GM12892 (cell line): ENCODE data around the gene NCR1.
"Not testable (repeated sequence)": the region's sequence is repeated elsewhere in the genome, so short reads cannot be mapped to it uniquely, and the experiment has no call there.

Experiments
- DNase-seq: peaks from one replicate; pipeline ENCODE4 v3.0.0; 2011; ENCODE audit not compliant: insufficient read length
- FAIRE-seq: peaks from 2 replicates; lab custom pipeline; 2011; peaks lifted over from hg19 to GRCh38; lab: Jason Lieb, UNC
- POLR2A ChIP-seq: IDR thresholded peaks from 2 replicates; pipeline ENCODE4 v1.6.1; 2011; ENCODE audit warnings: low read depth, low read length, control low read depth
- POLR2AphosphoS5 ChIP-seq: IDR thresholded peaks from 2 replicates; pipeline ENCODE4 v1.6.1; 2011; ENCODE audit warnings: low read depth, low read length, control low read depth
- TAF1 ChIP-seq: IDR thresholded peaks from 2 replicates; pipeline ENCODE4 v1.6.1; 2011; ENCODE audit warnings: low read depth, mild to moderate bottlenecking, control low read depth, low read length, borderline replicate concordance

The NCR1 gene

DNA sequence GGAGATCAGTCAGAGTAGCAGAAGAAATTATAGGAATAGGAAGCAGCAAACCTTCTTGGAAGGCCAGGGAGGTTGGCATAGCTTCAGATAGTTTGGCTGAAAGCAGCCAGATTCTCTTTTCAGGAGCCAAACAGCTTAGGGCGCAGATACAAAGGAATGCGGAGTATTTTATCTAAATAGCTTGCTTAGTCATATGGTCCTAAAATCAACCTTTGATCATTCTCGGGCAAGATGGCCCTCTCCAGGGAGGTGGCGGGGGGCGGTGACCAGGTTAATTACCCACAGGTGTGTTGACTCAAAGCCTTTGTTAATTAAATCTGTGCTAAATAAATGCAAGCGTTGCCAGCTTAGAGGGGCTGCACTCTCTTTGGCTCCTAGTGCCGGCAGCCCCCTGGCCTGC, 12.5 kb upstream of the NCR1 start:
- TF ChIP-seq POLR2AphosphoS5 (no peak), TAF1 (no peak), POLR2A (no peak)
- FAIRE-seq (no peak), DNase-seq (no peak)

DNA sequence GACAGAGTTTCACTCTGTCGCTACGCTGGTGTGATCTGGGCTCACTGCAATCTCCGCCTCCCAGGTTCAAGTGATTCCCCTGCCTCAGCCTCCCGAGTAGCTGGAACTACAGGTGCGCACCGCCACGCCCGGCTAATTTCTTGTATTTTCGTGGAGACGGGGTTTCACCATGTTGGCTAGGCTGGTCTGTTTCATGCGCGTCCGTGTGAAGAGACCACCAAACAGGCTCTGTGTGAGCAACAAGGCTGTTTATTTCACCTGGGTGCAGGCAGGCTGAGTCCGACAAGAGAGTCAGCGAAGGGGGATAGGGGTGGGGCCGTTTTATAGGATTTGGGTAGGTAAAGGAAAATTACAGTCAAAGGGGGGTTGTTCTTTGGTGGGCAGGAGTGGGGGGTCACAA, 11.8 kb upstream of the NCR1 start:
- not testable (repeated sequence) for FAIRE-seq, DNase-seq

GRCh38 chr19:54896036-54896435, 9.9 kb upstream of the NCR1 start:
- TF ChIP-seq TAF1 (no peak), POLR2A (no peak), POLR2AphosphoS5 (no peak)
- no peak for FAIRE-seq
- no peak for DNase-seq

DNA sequence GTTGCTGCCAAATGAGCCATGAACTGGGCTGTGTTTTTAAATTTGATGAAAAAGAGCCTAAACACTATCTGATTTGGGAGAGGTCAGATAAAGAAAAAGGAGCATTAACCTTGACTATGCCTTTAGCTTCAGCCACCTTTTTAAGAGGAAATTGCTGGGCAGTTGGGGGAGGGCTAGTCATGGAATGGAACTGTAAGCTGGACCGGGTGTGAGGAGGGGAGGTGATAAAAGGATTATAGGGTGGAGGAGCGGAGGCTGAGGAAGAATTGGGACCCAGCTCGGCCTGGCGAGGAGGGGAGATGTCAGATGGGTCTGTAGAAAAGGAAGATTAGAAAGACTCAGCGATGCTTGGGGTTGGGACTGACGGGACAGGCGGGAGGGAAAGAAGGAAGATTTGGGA, 7.3 kb upstream of the NCR1 start:
- not testable (repeated sequence) for DNase-seq, FAIRE-seq

GRCh38 chr19:54899646-54900045, 6.3 kb upstream of the NCR1 start:
- DNase-seq, FAIRE-seq: not testable (repeated sequence)

- DNase-seq, FAIRE-seq: not testable (repeated sequence)
Observed at GRCh38 chr19:54901153-54901552, 4.8 kb upstream of the NCR1 start.

GRCh38 chr19:54902061-54902460, 3.9 kb upstream of the NCR1 start:
- TF ChIP-seq POLR2AphosphoS5 (no peak), TAF1 (no peak), POLR2A (no peak)
- DNase-seq = no peak
- no peak for FAIRE-seq

- no peak for DNase-seq
- no peak for FAIRE-seq
- no peak for TF ChIP-seq POLR2AphosphoS5
- TF ChIP-seq POLR2A = no peak
- TF ChIP-seq TAF1 = no peak
Observed at GRCh38 chr19:54903303-54903702, 2.6 kb upstream of the NCR1 start.

DNA sequence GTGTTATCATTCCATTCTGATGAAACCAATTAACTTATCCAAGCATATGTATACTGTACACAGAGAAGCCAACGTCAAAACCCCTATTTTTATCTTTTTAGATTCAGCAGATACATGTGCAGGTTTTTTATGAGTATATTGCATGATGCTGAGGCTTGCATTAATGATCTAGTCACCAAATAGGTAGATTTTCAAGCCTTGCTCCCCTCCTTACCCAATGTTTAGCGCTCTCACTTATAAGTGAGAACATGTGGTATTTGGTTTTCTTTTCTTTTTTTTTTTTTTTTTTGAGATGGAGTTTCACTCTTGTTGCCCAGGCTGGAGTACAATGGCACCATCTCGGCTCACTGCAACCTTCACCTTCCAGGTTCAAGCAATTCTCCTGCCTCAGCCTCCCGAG, 1.7 kb upstream of the NCR1 start:
- not testable (repeated sequence) for DNase-seq, FAIRE-seq

DNA sequence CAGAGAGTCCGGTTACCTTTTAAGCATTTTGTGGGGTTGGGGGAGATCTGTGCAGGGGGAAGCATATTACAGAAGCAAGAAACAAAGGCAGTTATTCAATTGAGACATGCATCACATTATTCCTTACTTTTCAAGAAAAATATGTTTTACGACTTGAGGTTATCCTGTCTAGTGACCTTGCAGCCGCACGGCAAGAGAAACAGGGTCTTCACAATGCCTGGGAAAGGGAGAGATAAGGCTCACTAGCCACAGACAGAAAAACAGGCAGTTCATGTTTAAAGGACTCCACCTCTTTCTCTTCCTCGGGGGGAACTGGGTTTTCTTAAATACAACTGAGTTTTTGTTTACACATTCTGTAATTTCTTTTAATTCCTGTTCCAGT, 536 bp upstream of the NCR1 start:
- FAIRE-seq (no peak), DNase-seq (no peak)
- TF ChIP-seq TAF1 (no peak), POLR2AphosphoS5 (no peak), POLR2A (no peak)

GRCh38 chr19:54906819-54907218, 871 bp downstream of the NCR1 start:
- DNase-seq (no peak), FAIRE-seq (no peak)
- TF ChIP-seq TAF1 (no peak), POLR2A (no peak), POLR2AphosphoS5 (no peak)

DNA sequence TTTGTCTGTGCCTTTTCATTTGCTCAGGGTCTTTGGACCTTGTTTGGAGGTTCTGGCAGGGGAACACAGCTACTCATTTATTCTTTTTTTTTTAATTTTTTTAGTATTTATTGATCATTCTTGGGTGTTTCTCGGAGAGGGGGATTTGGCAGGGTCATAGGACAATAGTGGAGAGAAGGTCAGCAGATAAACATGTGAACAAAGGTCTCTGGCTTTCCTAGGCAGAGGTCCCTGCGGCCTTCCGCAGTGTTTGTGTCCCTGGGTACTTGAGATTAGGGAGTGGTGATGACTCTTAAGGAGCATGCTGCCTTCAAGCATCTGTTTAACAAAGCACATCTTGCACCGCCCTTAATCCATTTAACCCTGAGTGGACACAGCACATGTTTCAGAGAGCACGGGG, 2.0 kb downstream of the NCR1 start:
- FAIRE-seq, DNase-seq: not testable (repeated sequence)

GRCh38 chr19:54916822-54917221, 10.9 kb downstream of the NCR1 start:
- FAIRE-seq = no peak
- DNase-seq = no peak

GRCh38 chr19:54918499-54918898, 12.6 kb downstream of the NCR1 start:
- DNase-seq (no peak), FAIRE-seq (no peak)
- no peak for TF ChIP-seq POLR2A
- TF ChIP-seq POLR2AphosphoS5 = no peak
- TF ChIP-seq TAF1 = no peak

More at GRCh38 chr19:54916822-54917221, 10.9 kb downstream of the NCR1 start:
- TF ChIP-seq POLR2A (no peak), TAF1 (no peak), POLR2AphosphoS5 (no peak)

DNA sequence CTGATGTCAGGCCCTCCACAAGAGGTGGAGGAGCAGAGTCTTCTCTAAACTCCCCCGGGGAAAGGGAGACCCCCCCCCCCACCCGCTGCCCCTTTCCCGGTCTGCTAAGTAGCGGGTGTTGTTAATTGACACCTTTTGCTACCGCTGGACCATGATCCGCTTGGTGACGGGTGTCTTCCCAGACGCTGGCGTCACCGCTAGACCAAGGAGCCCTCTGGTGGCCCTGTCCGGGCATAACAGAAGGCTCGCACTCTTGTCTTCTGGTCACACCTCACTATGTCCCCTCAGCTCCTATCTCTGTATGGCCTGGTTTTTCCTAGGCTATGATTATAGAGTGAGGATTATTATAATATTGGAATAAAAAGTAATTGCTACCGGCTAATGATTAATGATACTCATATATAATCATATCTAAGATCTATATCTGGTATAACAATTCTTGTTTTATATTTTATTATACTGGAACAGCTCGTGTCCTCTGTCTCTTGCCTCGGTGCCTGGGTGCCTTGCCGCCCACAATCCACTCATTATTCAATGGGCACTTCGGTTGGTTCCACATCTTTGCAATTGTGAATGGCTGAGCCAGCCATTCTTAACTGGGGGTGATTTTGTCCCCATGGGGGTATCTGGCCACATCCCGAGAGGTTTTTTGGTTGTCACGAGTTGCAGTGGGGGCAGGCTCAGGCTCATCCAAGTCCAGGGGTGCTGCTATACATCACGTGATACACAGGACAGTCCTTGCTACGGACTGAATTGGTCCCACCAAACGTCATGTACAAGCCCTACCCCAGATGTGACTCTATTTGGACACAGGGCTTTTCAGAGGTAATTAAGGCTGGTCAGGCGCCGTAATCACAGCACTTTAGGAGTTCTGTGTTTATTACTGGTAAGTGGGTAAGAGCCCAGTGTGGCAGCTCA, 14.0 kb downstream of the NCR1 start:
- FAIRE-seq, DNase-seq: not testable (repeated sequence)
